Loucy (cell line): ENCODE data around the gene ST3GAL3.

Experiments
- H2AFZ ChIP-seq: fragments of 200-600 bp; sonication (generic); 2 replicates; pipeline ENCODE4 v1.6.0; 2016; ENCODE audit warnings: antibody characterized with exemption, mild to moderate bottlenecking, low read length, moderate library complexity
- H3F3A ChIP-seq: fragments of 200-600 bp; 2 replicates; pipeline ENCODE4 v1.6.0; 2016; ENCODE audit warnings: antibody characterized with exemption, low read depth, mild to moderate bottlenecking
- H3K27me3 ChIP-seq: fragments of 200-600 bp; sonication (generic); 2 replicates; pipeline ENCODE4 v1.6.1; 2014; ENCODE audit warnings: low read length, mild to moderate bottlenecking; ENCODE audit not compliant: insufficient read depth, poor library complexity, severe bottlenecking
- H3K36me3 ChIP-seq: fragments of 200-600 bp; sonication (generic); 2 replicates; pipeline ENCODE4 v1.6.1; 2016; ENCODE audit warnings: low read length; ENCODE audit not compliant: insufficient read depth
- H3K4me1 ChIP-seq: fragments of 200-600 bp; sonication (generic); 2 replicates; pipeline ENCODE4 v1.5.1; 2014; ENCODE audit warnings: low read length, mild to moderate bottlenecking; ENCODE audit not compliant: insufficient read depth, poor library complexity, severe bottlenecking
- H3K4me2 ChIP-seq: fragments of 200-600 bp; sonication (generic); 2 replicates; pipeline ENCODE4 v1.6.0; 2014; ENCODE audit warnings: antibody characterized with exemption, low read length, low read depth, mild to moderate bottlenecking; ENCODE audit not compliant: poor library complexity, severe bottlenecking
- H3K4me3 ChIP-seq: fragments of 200-600 bp; sonication (generic); 2 replicates; pipeline ENCODE4 v1.5.1; 2014; ENCODE audit warnings: low read length, mild to moderate bottlenecking, mixed read lengths; ENCODE audit not compliant: poor library complexity, severe bottlenecking
- H3K79me2 ChIP-seq: fragments of 200-600 bp; sonication (generic); 2 replicates; pipeline ENCODE4 v1.6.1; 2014; ENCODE audit warnings: low read length; ENCODE audit not compliant: insufficient read depth
- H3K9ac ChIP-seq: fragments of 200-600 bp; sonication (generic); 2 replicates; pipeline ENCODE4 v1.6.0; 2014; ENCODE audit warnings: mild to moderate bottlenecking, low read depth, low read length, moderate library complexity; ENCODE audit not compliant: poor library complexity, severe bottlenecking
- H3K9me2 ChIP-seq: fragments of 200-600 bp; sonication (generic); replicated peaks from 2 replicates; pipeline ENCODE4 v1.6.1; 2016; ENCODE audit warnings: low read depth, low read length, mixed read lengths
- H3K9me3 ChIP-seq: fragments of 200-600 bp; sonication (generic); 2 replicates; pipeline ENCODE4 v1.6.1; 2014; ENCODE audit warnings: mild to moderate bottlenecking, antibody characterized with exemption, low read length, low read depth; ENCODE audit not compliant: insufficient read depth
- H4K20me1 ChIP-seq: fragments of 200-600 bp; sonication (generic); 2 replicates; pipeline ENCODE4 v1.6.0; 2014; ENCODE audit warnings: antibody characterized with exemption, low read length, mild to moderate bottlenecking; ENCODE audit not compliant: insufficient read depth, poor library complexity, severe bottlenecking
- CTCF ChIP-seq: fragments of 200-600 bp; sonication (generic); conservative IDR thresholded peaks from 2 replicates; pipeline ENCODE4 v1.5.1; 2014; ENCODE audit warnings: mild to moderate bottlenecking, antibody characterized with exemption, low read length
- EZH2phosphoT487 ChIP-seq: fragments of 200-600 bp; IDR thresholded peaks from 2 replicates; pipeline ENCODE4 v1.6.1; 2018; ENCODE audit warnings: antibody characterized with exemption, mild to moderate bottlenecking, moderate library complexity, borderline replicate concordance

The ST3GAL3 gene

GRCh38 chr1:43760745-43761317, 53.5 kb downstream of the ST3GAL3 start:
- Histone ChIP-seq H3K9ac (no peak overlapping the region), H3K79me2 (no peaks in the 10 kb centered on the region), H3K9me3 (no peaks in the 10 kb centered on the region), H3K9me2 (no peaks in the 10 kb centered on the region), H3K27me3 (no peaks in the 10 kb centered on the region), H4K20me1 (no peaks in the 10 kb centered on the region), H3K4me1 (no peaks in the 10 kb centered on the region), H3K36me3 (no peaks in the 10 kb centered on the region), H3K4me3 (no peak overlapping the region), H3F3A (no peaks in the 10 kb centered on the region), H2AFZ (no peak overlapping the region), H3K4me2 (no peak overlapping the region)
- TF ChIP-seq EZH2phosphoT487 (no peak), CTCF (no peak)

- H3K27me3 ChIP-seq: no peaks in the 10 kb centered on the region
- H3K79me2 ChIP-seq: no peaks in the 10 kb centered on the region
- H3F3A ChIP-seq: no peaks in the 10 kb centered on the region
- H3K4me1 ChIP-seq: peaks cover 6% of the 10 kb centered on the region
- H4K20me1 ChIP-seq: no peaks in the 10 kb centered on the region
- no peak overlapping the region for H2AFZ ChIP-seq
- no peaks in the 10 kb centered on the region for H3K9me3 ChIP-seq
- TF ChIP-seq CTCF (peak; percentile 98), EZH2phosphoT487 (no peak)
- H3K9ac ChIP-seq: no peak overlapping the region
- H3K36me3 ChIP-seq: no peaks in the 10 kb centered on the region
- no peaks in the 10 kb centered on the region for H3K9me2 ChIP-seq
- H3K4me2 ChIP-seq: no peak overlapping the region
- no peak overlapping the region for H3K4me3 ChIP-seq
Measured at GRCh38 chr1:43763497-43763973, 56.2 kb downstream of the ST3GAL3 start.

DNA sequence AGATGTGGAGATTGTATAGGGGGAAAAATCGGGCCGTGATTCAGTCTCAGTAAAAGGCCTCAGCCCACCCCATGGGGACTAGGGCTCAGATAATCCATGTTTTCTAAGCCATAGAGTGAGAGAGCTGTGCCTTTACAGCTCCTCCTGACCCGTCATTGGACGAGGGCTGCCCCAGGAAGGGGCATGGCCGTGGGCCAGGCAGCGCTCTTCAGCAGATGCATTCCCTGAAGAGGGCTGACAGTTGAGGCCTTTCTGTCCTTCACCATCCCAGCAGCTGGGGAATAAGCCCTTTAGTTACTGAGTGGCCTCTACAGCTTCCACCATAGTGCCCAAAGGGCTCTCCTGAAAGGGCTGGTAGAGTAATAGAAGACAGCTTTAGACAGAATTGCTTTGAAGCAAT, 57.2 kb downstream of the ST3GAL3 start:
- no peak overlapping the region for H3K9ac ChIP-seq
- no peaks in the 10 kb centered on the region for H3K79me2 ChIP-seq
- no peak overlapping the region for H2AFZ ChIP-seq
- no peaks in the 10 kb centered on the region for H3F3A ChIP-seq
- no peak overlapping the region for H3K4me3 ChIP-seq
- H3K4me1 ChIP-seq: peaks cover 6% of the 10 kb centered on the region
- H3K36me3 ChIP-seq: no peaks in the 10 kb centered on the region
- H3K9me2 ChIP-seq: no peaks in the 10 kb centered on the region
- no peaks in the 10 kb centered on the region for H3K9me3 ChIP-seq
- H4K20me1 ChIP-seq: no peaks in the 10 kb centered on the region
- no peaks in the 10 kb centered on the region for H3K27me3 ChIP-seq
- no peak overlapping the region for H3K4me2 ChIP-seq
- TF ChIP-seq EZH2phosphoT487 (no peak), CTCF (no peak)
